Measurements from ENCODE around the gene NLGN4Y. TPM values are rescaled to one million over a fixed set of nuclear protein-coding genes. Genes with fewer than 3 reads are reported as not detected.

Gene NLGN4Y
- total and polyA plus RNA-seq, 12 donors: 0.23 to 1.4 (median 0.71) TPM; not detected in 3

DNA sequence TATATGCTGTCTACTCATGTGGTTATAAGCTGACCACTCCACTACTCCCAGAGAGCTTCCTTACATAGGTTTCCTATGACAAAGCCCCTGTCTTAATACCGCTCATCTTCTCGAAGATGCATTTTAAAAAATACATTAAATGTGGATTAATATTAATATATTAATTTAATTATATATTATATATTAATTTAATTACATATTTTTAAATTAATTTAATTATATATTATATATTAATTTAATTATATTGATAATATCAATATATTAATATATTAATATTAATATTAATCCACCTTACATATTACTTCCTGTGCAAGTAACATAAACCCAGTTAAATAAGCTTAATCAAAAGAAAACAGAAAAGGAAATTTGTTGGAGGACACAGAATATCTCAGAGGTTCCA, 19.7 kb upstream of the NLGN4Y start:
- Histone ChIP-seq H3K9me3 (no peaks in the 10 kb centered on the region), H3K4me1 (no peaks in the 10 kb centered on the region), H3K36me3 (no peaks in the 10 kb centered on the region), H3K4me3 (no peak overlapping the region), H3K27ac (no peak overlapping the region), H3K27me3 (no peaks in the 10 kb centered on the region)
- ATAC-seq: no peak
- TF ChIP-seq, protein P1, sequence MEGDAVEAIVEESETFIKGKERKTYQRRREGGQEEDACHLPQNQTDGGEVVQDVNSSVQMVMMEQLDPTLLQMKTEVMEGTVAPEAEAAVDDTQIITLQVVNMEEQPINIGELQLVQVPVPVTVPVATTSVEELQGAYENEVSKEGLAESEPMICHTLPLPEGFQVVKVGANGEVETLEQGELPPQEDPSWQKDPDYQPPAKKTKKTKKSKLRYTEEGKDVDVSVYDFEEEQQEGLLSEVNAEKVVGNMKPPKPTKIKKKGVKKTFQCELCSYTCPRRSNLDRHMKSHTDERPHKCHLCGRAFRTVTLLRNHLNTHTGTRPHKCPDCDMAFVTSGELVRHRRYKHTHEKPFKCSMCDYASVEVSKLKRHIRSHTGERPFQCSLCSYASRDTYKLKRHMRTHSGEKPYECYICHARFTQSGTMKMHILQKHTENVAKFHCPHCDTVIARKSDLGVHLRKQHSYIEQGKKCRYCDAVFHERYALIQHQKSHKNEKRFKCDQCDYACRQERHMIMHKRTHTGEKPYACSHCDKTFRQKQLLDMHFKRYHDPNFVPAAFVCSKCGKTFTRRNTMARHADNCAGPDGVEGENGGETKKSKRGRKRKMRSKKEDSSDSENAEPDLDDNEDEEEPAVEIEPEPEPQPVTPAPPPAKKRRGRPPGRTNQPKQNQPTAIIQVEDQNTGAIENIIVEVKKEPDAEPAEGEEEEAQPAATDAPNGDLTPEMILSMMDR (IDR thresholded peaks at IDR 0.05): no peak
- 95 to 98% methylated on average over 2 of the region's 2 CpGs for WGBS, 2 donors
- DNase-seq: no peak
- intact Hi-C loops (cut with DNase I): no loop called here

GRCh38 chrY:14522379-14522950, 1.9 kb upstream of the NLGN4Y start:
- H3K9me3 ChIP-seq: no peaks in the 10 kb centered on the region
- no peak for ATAC-seq
- intact Hi-C loops (cut with DNase I): no loop called here
- no peak for DNase-seq
- H3K4me1 ChIP-seq: no peaks in the 10 kb centered on the region
- TF ChIP-seq, protein P1 (IDR thresholded peaks at IDR 0.05): no peak
- H3K4me3 ChIP-seq: no peak overlapping the region
- no peak overlapping the region for H3K27ac ChIP-seq
- peaks cover 0 to 11% (median 4%) of the 10 kb centered on the region in 7 donors for H3K27me3 ChIP-seq
- WGBS, 2 donors: 1 to 3% methylated on average over 14 of the region's 14 CpGs
- H3K36me3 ChIP-seq: no peaks in the 10 kb centered on the region

DNA sequence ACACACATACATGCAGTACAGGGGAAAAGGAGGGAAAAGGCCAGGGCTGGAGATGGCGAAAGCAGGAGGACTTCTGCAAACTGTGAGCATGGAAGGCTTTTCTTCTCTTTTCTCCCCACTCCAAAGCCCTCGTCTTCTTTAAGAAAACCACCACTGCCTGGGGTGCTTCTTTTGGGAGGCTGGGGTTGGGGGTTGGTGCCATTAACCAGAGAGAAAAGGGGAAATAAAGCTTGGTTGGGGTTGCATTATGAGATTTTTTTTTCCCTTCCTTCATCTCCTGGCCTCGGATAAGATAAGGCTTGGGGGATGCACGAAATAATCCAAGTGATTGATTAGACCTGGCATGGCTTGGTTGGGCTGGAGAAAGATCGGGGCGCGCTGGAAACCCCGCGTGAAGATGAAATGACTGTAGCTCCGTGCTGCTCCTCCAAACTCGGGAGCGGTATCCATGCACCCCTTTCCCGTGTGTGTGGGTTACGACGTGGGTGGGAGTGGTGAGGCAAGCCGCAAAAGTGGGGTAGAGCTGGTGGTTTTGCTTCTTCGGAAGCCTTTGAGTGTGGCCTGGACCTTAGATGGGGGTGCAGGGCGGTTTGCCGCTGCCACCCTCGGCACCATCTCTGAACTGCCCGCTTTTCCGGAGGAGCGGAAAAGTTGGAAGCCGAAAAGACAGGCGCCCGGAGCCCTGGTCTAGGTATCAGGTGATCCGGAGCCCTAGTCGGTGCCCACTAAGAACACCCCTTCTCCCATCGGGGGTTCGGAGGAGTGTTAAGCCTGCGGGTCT, 648 bp upstream of the NLGN4Y start:
- ATAC-seq (no peak), DNase-seq (no peak)
- H3K36me3 ChIP-seq: no peaks in the 10 kb centered on the region
- no peaks in the 10 kb centered on the region for H3K4me1 ChIP-seq
- peaks cover 0 to 11% (median 4%) of the 10 kb centered on the region in 7 donors for H3K27me3 ChIP-seq
- intact Hi-C loops (cut with DNase I): no loop called here
- TF ChIP-seq, protein P1 (IDR thresholded peaks at IDR 0.05): no peak
- H3K9me3 ChIP-seq: no peaks in the 10 kb centered on the region
- no peak overlapping the region for H3K27ac ChIP-seq
- 1 to 3% methylated on average over 22 to 31 of the region's 31 CpGs for WGBS, 2 donors
- H3K4me3 ChIP-seq: peak overlapping the region in 6 of 10 donors; percentile 26 to 52 (median 48)

GRCh38 chrY:14525315-14525714, 986 bp downstream of the NLGN4Y start:
- Histone ChIP-seq H3K4me3 (peak overlapping the region in 6 of 10 donors; percentile 26 to 52 (median 48)), H3K27me3 (peaks cover 0 to 11% (median 4%) of the 10 kb centered on the region in 7 donors), H3K36me3 (no peaks in the 10 kb centered on the region), H3K27ac (no peak overlapping the region), H3K4me1 (no peaks in the 10 kb centered on the region), H3K9me3 (no peaks in the 10 kb centered on the region)
- intact Hi-C loops (cut with DNase I): no loop called here
- TF ChIP-seq, protein P1 (IDR thresholded peaks at IDR 0.05): peak in 1 of 9 donors; percentile 18
- ATAC-seq: peak in 1 of 8 donors; percentile 16
- 1 to 7% methylated on average over 13 of the region's 13 CpGs for WGBS, 2 donors
- no peak for DNase-seq

Data from heart right ventricle (tissue), 16 donors.